Bronchial smooth muscle cell (primary cell): ENCODE measurements around the gene YPEL2. TPM values are rescaled to one million over a fixed set of nuclear protein-coding genes. Genes with fewer than 3 reads are reported as not detected.

ENCODE experiments used
- total RNA-seq: library from RNA; depleted of rRNA; stranded (reverse); fragments of >200 nt; gene quantifications from 2 replicates; pipeline ENCODE4 v1.2.1, GENCODE V29; 2014

YPEL2 gene
- 8.5 and 11.6 TPM in 2 replicates for total RNA-seq

GRCh38 chr17:59331129-59331928, at the start of gene YPEL2:
Gene YPEL2 (plus strand): TSS chr17:59331655. CDS start chr17:59353410, 21,755 bp downstream.

Other genes starting within 250 kb of the YPEL2 start
- gene TRIM37, start 224.8 kb upstream of the YPEL2 start, total RNA-seq, result 33.3 and 38.6 TPM in 2 replicates
- gene SKA2, start 176.5 kb upstream of the YPEL2 start, total RNA-seq, result 19.1 and 32.6 TPM in 2 replicates
- 0.52 and 5.2 TPM in 2 replicates for gene PRR11, start 175.9 kb upstream of the YPEL2 start, total RNA-seq
- 15.9 and 16.7 TPM in 2 replicates for gene SMG8, start 121.6 kb upstream of the YPEL2 start, total RNA-seq
- gene GDPD1, start 111.1 kb upstream of the YPEL2 start, total RNA-seq, result 0.43 and 1.1 TPM in 2 replicates
- gene DHX40, start 234.0 kb downstream of the YPEL2 start, total RNA-seq, result 57.6 and 59.9 TPM in 2 replicates